Activated naive CD8-positive, alpha-beta T cell treated with anti-CD3 and anti-CD28 coated beads, Interleukin-2, amount 10 ng/mL, durations not matched to agents 7 days and 5 days (primary cell): ENCODE results near the gene TBPL1. TPM values are rescaled to one million over a fixed set of nuclear protein-coding genes. Genes with fewer than 3 reads are reported as not detected.

Experiments used
- ATAC-seq: fragments of 150-1000 bp; cut with Tn5 transposase; one replicate; pipeline ENCODE4 v1.10.0; 2021; ENCODE audit warnings: low read depth, moderate library complexity
- POLR2A ChIA-PET: fragments of 350-600 bp; sonication (Branson Sonifier 250); formaldehyde crosslinking; loops from one replicate; lab custom pipeline; 2021; ENCODE audit warnings: antibody characterized with exemption; lab: Charles Lee
- DNase-seq: peaks from one replicate; pipeline ENCODE4 v3.0.0; 2021
- H3K27ac Mint-ChIP-seq: one replicate; pipeline ENCODE4 v1.8.0; 2022; ENCODE audit warnings: mild to moderate bottlenecking, mixed read lengths
- H3K27me3 Mint-ChIP-seq: one replicate; pipeline ENCODE4 v1.8.0; 2022; ENCODE audit warnings: mild to moderate bottlenecking, moderate library complexity, mixed read lengths
- H3K36me3 Mint-ChIP-seq: one replicate; pipeline ENCODE4 v1.8.0; 2021; ENCODE audit warnings: mild to moderate bottlenecking, mixed read lengths
- H3K4me1 Mint-ChIP-seq: one replicate; pipeline ENCODE4 v1.8.0; 2021; ENCODE audit warnings: mixed read lengths
- H3K4me3 Mint-ChIP-seq: one replicate; pipeline ENCODE4 v1.8.0; 2022; ENCODE audit warnings: mild to moderate bottlenecking, moderate library complexity, mixed read lengths
- H3K9me3 Mint-ChIP-seq: one replicate; pipeline ENCODE4 v1.8.0; 2021; ENCODE audit warnings: mixed read lengths
- total RNA-seq, 2 experiments: library from RNA; stranded (reverse); gene quantifications; one replicate each; pipeline ENCODE4 v1.2.3, GENCODE V29; 2021

The TBPL1 gene
- total RNA-seq, 2 experiments from 2014 or later, result 28.5 to 30.6 TPM

DNA sequence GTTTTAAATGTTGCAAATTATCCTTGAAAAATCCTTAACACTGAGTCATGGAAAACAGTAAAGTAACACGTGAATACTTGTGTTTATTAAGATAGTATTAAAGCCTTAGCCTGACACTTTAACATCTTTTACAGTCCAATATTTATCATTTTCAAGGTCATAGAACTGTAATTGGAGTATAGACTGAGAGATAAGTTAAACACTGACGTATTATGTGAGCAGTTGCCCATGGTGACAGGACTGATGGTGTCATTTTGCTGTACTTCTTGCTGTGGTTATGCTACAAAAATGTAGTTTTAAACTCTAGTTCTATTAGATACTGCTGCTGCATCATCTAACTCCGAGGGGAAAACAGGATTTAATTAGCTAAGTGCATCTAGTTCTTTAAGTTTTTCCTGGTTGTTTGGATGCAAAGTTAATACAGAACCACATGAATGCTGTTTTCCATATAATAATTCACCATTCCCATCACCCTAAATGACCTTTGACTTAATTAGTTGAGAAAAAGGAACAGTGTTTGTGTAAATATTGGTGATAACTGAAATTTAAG is 61.6 kb downstream of the TBPL1 start:
- no peak for DNase-seq
- Mint-ChIP-seq H3K4me3 (no peak overlapping the region), H3K9me3 (no peaks in the 10 kb centered on the region), H3K4me1 (peaks cover 1% of the 10 kb centered on the region), H3K27me3 (peaks cover 14% of the 10 kb centered on the region), H3K36me3 (no peaks in the 10 kb centered on the region), H3K27ac (no peak overlapping the region)
- no peak for ATAC-seq
- POLR2A ChIA-PET, result no interaction called here

DNA sequence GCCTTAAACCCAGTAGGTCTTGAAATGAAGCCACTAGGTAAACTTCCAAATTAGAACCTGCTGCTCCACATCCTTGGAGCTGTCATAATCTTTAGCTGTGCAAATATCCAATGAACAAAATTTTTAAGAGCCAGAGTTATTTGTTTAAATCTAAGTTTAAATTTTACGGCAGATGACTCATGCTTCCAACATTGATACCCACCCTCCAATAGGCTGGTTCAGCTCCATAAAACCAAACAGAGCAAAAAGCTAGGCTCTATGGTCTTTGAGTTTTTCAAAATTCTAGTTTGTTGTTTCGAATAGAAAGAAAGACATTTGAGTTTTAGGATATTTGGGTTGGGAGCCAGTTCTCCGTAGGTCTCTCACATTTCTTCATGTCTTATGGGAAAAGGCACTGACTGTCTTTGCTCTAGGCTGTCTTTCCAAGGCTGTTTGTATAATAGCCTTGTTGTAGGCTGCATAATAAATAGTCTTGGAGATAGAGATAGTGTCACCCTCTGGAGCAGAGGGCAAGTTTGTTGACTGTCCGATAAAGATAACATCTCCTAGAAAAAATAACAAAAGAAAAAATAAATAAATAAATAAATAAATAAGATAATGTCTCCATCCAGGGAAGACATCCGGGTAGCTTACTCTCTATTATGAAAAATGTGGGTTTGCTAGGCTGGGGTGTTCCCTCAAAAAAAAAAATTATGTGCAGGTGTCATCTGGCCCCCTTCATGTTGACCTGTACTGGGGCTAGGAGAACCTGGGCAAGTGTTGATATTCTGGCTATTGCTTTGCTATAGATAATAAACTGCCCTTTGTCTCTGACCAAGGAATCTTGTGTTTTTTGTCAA is 62.9 kb downstream of the TBPL1 start:
- DNase-seq (no peak), ATAC-seq (no peak)
- Mint-ChIP-seq H3K27me3 (peaks cover 14% of the 10 kb centered on the region), H3K27ac (no peak overlapping the region), H3K4me1 (peaks cover 1% of the 10 kb centered on the region), H3K4me3 (no peak overlapping the region), H3K9me3 (no peaks in the 10 kb centered on the region), H3K36me3 (no peaks in the 10 kb centered on the region)
- POLR2A ChIA-PET, result no interaction called here

DNA sequence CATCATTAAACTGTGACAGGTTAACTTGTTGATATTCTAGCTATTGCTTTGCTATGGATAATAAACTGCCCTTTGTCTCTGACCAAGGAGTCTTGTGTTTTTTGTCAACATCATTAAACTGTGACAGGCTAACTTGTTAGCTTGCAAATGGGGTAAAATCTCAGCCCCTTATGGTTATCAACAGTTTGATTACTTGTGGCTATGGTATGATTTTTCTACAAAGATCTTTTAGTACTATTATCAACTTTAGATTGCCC is 63.5 kb downstream of the TBPL1 start:
- DNase-seq, result no peak
- no peaks in the 10 kb centered on the region for H3K9me3 Mint-ChIP-seq
- H3K4me1 Mint-ChIP-seq, result peaks cover 1% of the 10 kb centered on the region
- H3K36me3 Mint-ChIP-seq, result no peaks in the 10 kb centered on the region
- no peak overlapping the region for H3K27ac Mint-ChIP-seq
- no peak overlapping the region for H3K4me3 Mint-ChIP-seq
- POLR2A ChIA-PET, result no interaction called here
- H3K27me3 Mint-ChIP-seq, result peaks cover 14% of the 10 kb centered on the region
- ATAC-seq, result no peak

DNA sequence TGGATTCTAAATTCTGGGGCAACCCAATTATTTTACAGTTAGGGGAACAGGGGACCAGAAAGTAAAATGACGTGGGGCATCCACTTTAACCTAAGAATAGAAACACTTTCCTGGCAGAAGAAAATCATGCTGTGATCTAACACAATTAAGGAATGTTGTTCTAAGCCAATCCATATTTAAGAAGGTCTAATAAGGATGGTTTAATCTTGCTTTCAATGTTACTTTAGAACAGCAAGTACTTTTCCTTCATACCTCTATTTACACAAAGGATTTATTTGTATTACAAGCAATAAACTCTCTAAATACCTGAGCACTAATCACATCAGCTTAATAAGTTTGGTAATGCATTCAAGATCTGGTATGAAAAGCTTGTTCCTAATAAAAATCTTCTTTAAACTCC is 67.0 kb downstream of the TBPL1 start:
- Mint-ChIP-seq H3K36me3 (no peaks in the 10 kb centered on the region), H3K4me1 (peaks cover 1% of the 10 kb centered on the region), H3K4me3 (no peak overlapping the region), H3K27ac (no peak overlapping the region), H3K9me3 (no peaks in the 10 kb centered on the region), H3K27me3 (peaks cover 6% of the 10 kb centered on the region)
- POLR2A ChIA-PET, result no interaction called here
- DNase-seq (no peak), ATAC-seq (no peak)

DNA sequence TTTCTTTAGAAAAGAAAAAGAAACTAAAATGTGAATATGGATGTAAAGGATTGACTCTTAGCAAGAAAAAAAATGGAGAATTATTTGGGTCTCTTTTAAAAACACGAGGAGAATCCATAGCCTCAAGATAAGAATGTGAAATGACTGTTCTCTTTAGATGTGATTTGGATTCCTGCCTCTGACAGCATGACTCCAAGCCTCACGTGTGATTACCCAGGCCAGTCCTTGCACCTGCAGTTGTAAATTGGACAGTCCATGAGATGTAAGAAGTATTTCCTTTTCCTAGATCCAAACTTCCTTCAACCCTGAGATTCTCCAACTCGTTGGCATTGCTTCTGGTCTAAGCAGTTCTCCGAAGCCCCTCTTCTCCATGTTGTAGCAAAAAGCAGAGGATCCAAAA is 67.5 kb downstream of the TBPL1 start:
- H3K4me3 Mint-ChIP-seq, result no peak overlapping the region
- H3K27me3 Mint-ChIP-seq, result peaks cover 8% of the 10 kb centered on the region
- no peaks in the 10 kb centered on the region for H3K36me3 Mint-ChIP-seq
- H3K9me3 Mint-ChIP-seq, result no peaks in the 10 kb centered on the region
- peaks cover 1% of the 10 kb centered on the region for H3K4me1 Mint-ChIP-seq
- H3K27ac Mint-ChIP-seq, result no peak overlapping the region
- DNase-seq, result no peak
- ATAC-seq, result no peak
- POLR2A ChIA-PET, result no interaction called here

DNA sequence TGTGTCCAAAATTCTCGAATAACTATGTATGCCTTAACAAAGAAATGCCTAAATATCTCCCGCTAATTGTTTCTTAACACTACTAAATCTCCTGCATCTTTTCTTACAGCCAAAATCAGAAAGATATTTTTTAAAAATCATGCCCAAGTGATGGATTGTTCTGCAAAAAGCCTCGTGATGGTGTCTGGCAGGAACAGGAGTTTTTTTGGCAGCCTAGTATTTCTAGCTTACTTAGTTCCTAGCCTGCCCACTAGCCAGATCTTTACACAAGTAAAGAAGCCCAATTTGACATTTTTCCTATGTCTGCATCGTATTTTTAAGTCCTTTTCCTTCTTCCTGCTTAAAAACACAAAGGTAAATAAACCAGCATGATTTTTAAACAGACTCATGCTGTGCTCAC is 67.9 kb downstream of the TBPL1 start:
- no peaks in the 10 kb centered on the region for H3K36me3 Mint-ChIP-seq
- DNase-seq (no peak), ATAC-seq (no peak)
- peaks cover 10% of the 10 kb centered on the region for H3K27me3 Mint-ChIP-seq
- H3K4me3 Mint-ChIP-seq, result no peak overlapping the region
- H3K27ac Mint-ChIP-seq, result no peak overlapping the region
- POLR2A ChIA-PET, result no interaction called here
- no peaks in the 10 kb centered on the region for H3K9me3 Mint-ChIP-seq
- peaks cover 1% of the 10 kb centered on the region for H3K4me1 Mint-ChIP-seq

DNA sequence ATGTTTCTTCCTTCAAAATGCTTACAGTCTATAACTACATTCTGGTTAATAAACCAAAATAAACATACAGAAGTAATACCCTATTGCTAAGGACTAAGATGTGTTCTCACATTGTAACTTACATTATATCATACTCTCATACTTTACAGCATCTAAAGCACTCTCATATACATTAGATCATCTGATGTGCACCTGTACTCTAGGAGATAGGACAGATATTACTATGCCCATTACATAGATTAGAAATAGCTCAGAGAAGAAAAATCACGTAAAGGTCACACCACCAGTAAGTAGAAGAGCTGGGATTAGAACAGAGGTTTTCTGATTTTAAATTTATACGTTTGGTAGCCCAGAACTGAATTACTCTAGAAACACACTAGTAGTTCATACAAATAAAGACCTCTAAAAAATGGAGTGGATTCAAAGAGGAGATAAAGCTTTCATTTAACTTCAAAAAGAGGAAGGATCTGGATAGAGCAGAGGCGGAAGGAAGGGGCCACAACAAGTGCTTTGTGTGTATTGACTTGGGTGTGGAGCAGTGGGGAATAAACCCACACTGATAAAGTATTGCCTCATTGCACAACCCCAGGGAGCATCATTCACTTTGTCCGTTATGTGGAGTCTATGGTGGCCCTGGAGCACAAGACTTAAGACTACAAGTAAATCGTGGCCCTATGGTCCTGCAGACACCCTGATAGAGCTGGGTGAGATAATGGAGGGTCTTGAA is 68.5 kb downstream of the TBPL1 start:
- Mint-ChIP-seq H3K4me1 (peaks cover 1% of the 10 kb centered on the region), H3K9me3 (no peaks in the 10 kb centered on the region), H3K27ac (no peak overlapping the region), H3K27me3 (peaks cover 11% of the 10 kb centered on the region), H3K4me3 (no peak overlapping the region), H3K36me3 (no peaks in the 10 kb centered on the region)
- POLR2A ChIA-PET, result no interaction called here
- ATAC-seq (no peak), DNase-seq (no peak)

DNA sequence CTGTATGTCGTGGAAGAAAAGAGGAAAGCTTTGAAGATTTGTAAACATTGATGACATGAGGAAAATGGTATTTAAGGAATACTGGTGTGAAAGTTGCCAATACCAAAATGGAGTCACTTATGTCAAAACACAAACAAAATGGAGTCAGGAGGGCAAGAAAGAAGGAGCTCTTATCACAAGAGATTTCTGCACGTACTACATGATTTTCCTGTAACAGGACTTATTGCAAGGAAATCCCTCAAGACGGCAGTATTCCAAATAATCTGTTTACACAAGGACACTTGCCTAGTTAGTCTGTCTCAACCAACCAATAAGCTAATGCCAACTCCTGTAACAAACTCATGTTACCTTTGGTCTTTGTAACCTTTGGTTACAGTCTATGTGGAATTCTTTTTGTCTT is 69.6 kb downstream of the TBPL1 start:
- ATAC-seq (no peak), DNase-seq (no peak)
- peaks cover 14% of the 10 kb centered on the region for H3K27me3 Mint-ChIP-seq
- H3K4me1 Mint-ChIP-seq, result peaks cover 1% of the 10 kb centered on the region
- no peak overlapping the region for H3K27ac Mint-ChIP-seq
- no peaks in the 10 kb centered on the region for H3K9me3 Mint-ChIP-seq
- POLR2A ChIA-PET, result interaction anchor here (0.6 kb wide), 1 partner anchor 34 kb away, joined by 3 read pairs; no protein-coding TSS in a partner anchor
- no peaks in the 10 kb centered on the region for H3K36me3 Mint-ChIP-seq
- no peak overlapping the region for H3K4me3 Mint-ChIP-seq

DNA sequence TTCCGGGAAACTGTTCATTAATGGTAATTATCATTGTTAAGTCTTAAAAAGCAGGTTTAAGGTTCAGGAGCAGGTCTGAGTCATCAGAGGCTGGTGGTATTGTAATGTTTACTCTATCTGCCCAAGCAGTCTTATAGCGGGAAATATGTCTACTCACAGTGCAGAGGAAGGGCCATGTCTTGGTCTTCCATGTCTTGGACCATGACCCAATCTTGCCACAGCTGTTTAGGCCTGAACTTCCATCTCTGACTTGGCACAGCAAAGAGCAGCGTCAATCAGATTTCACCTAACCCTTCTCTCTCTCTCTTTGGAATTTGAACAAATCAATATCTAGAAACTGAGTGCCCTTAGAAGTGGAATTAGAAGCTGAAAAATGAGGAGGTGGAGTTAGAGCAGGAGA is 73.6 kb downstream of the TBPL1 start:
- Mint-ChIP-seq H3K27ac (no peak overlapping the region), H3K36me3 (no peaks in the 10 kb centered on the region), H3K4me3 (no peak overlapping the region), H3K27me3 (peaks cover 24% of the 10 kb centered on the region), H3K9me3 (no peaks in the 10 kb centered on the region), H3K4me1 (no peaks in the 10 kb centered on the region)
- POLR2A ChIA-PET, result no interaction called here
- no peak for ATAC-seq
- no peak for DNase-seq

DNA sequence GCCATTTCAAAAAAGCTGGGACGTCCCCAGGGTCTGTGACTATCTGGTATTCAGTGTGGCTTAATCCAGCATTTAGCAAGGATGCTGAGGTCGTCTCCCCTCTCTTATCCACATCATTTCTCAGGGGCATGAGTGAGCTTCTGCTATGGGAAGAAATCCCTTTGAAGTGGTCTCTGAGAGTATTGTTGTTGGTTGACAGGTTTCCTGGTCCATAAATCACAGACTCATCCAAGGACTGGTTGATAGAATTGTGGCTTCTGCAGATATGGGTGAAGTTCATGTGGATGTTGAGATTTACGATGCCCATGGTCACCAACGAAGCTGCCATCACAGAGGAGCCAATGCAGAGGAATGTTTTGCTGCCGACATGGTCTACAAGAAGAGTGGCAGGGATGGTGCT is 75.4 kb downstream of the TBPL1 start:
- Mint-ChIP-seq H3K4me3 (no peak overlapping the region), H3K27ac (no peak overlapping the region), H3K36me3 (no peaks in the 10 kb centered on the region), H3K4me1 (no peaks in the 10 kb centered on the region), H3K9me3 (no peaks in the 10 kb centered on the region), H3K27me3 (peaks cover 22% of the 10 kb centered on the region)
- ATAC-seq (no peak), DNase-seq (no peak)
- POLR2A ChIA-PET, result no interaction called here

DNA sequence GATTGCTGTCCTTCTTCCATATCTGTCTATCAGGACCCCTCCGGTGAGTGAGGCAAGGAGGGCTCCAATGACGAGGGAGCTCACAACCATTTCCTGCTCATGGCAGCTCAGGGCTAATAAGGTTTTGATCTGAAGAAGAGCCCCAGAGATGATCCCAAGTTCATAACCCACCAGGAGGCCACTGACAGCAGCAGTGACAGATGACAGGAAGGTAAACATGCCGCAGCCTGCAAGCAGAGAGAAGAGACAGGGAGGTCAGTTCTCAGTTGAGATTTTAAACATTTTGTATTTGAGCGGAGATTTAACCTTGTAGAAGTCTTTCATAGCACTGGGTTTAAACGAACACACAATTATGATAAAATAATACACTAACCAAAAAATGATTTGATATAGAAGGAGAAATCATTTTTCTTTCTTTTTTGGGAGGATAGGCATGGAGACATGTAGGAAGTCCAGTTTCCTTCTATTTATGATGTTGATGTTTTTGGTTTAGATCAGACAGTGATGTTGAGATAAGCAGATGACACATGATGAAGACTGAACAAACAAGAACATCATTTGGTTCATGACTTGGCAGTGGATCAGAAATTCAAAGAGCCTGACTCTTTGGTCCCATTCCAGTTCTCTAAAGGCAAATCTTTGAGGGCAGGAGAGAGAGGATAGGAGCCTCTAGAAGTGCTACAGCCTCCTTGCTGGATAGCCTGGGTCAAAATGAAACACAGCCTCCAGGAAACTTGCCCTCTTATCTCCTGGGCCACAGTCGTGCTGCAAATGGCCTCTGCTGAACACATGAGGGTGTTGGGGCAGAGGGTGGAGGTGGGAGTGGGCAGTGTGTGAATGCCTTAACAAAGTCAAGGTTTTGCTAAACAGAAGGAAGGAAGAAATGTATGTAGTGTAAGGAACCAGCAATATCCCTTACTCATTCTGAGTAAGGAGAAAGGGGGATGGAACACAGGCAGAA is 76.8 kb downstream of the TBPL1 start:
- H3K27me3 Mint-ChIP-seq, result peaks cover 22% of the 10 kb centered on the region
- POLR2A ChIA-PET, result no interaction called here
- H3K4me1 Mint-ChIP-seq, result peaks cover 8% of the 10 kb centered on the region
- H3K36me3 Mint-ChIP-seq, result no peaks in the 10 kb centered on the region
- no peak overlapping the region for H3K27ac Mint-ChIP-seq
- ATAC-seq (no peak), DNase-seq (no peak)
- no peaks in the 10 kb centered on the region for H3K9me3 Mint-ChIP-seq
- H3K4me3 Mint-ChIP-seq, result no peak overlapping the region

DNA sequence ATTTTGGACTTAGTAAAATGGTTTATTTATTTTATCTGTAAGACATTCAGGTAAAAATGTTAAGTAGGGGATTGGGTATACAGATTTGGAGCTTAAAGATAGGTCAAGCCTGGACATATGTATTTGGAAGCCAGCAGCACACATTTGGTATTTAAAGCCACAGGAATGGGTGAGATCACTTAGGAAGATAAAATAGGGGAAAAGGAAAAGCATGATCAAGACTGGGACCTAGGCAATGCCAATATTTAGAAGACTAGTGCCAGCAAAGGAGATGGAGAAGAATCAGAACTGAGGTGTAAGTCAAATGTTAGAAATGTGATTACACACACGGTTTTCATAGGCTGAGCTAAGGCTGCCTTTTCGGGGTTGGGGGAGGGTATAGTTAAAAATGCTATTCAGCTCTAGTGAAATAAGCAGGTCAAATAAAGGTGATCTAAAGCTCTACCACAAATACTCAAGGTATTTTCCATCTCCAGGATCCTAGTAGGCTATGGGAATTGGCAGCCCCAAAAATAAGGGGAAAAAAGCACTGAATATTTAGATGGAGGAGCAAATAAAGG is 78.8 kb downstream of the TBPL1 start:
- Mint-ChIP-seq H3K27me3 (peaks cover 13% of the 10 kb centered on the region), H3K36me3 (peaks cover 3% of the 10 kb centered on the region), H3K27ac (no peak overlapping the region), H3K9me3 (no peaks in the 10 kb centered on the region), H3K4me3 (no peak overlapping the region), H3K4me1 (peaks cover 20% of the 10 kb centered on the region)
- DNase-seq (no peak), ATAC-seq (no peak)
- POLR2A ChIA-PET, result no interaction called here

DNA sequence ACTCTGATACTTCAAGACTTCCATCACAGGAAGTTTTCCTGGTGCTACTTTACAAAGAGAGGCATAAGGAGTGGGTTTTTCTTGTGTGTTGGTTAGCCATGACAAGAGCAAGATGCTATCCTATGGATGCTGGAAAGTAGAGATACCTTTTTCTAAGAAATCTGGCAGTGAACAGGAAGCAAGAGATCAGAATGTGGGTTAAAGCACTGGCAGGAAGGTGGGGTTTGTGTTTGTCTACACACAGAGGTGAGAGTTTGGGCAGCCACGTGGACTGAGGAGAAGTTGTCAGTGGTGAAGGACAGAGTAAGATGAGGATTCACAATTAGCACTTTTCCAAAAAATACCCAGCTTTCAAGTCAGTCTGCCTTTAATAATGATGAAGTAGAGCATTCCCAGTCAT is 81.5 kb downstream of the TBPL1 start:
- peaks cover 3% of the 10 kb centered on the region for H3K36me3 Mint-ChIP-seq
- POLR2A ChIA-PET, result no interaction called here
- H3K4me3 Mint-ChIP-seq, result peak overlapping the region; percentile 46
- DNase-seq, result no peak
- H3K9me3 Mint-ChIP-seq, result no peaks in the 10 kb centered on the region
- H3K4me1 Mint-ChIP-seq, result peaks cover 23% of the 10 kb centered on the region
- peak; percentile 92 for ATAC-seq
- H3K27me3 Mint-ChIP-seq, result peaks cover 9% of the 10 kb centered on the region
- H3K27ac Mint-ChIP-seq, result peak overlapping the region; percentile 7
